HS-5 (cell line): ENCODE results near the gene PPP1R13L.
"Not testable (repeated sequence)": the region's sequence is repeated elsewhere in the genome, so short reads cannot be mapped to it uniquely, and the experiment has no call there.

Source experiments
- DNase-seq: peaks from one replicate; pipeline ENCODE4 v3.0.0-alpha.2; 2012; ENCODE audit warnings: low read depth

PPP1R13L gene

GRCh38 chr19:45404557-45405434 is at the start of gene PPP1R13L:
Gene PPP1R13L (minus strand): TSS chr19:45405069. CDS start chr19:45398318, 6,751 bp downstream.
- peak; percentile 80 for DNase-seq

GRCh38 chr19:45451850-45452387 is 47.0 kb upstream of the PPP1R13L start:
- no peak for DNase-seq

DNA sequence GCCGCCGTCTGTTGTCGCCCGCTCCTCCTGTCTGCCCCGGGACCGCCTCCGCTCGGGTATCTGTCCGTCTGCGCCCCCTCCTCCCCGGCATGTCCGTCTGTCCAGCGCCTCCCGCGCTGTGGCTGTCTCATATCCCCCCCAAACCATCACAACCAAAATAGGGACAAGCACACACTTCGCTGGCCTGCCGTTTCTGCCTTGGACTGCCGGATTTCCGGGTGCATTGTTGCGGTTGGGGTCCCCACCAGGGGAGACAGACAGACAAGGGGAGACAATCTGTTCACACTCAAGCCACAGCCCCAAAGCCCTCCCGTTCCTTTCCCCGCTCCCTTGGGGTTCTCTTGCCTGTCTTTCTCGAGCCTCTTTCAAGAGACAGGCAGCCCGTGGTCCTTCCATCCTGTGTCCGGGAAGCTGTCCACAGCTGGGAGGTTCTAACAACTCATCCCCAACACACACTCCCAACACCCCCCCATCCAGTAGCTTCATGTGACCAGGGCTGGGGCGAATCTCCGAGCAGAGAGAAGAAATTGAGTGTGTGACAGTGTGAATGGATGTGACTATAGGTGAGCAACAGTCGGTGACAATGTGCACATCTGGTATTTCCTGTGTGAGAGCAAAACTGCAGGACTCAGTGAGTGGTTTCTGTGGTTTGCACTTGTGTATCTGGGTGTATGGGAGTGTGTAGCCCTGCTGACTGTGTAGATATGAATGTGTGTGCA is 46.4 kb upstream of the PPP1R13L start:
- DNase-seq, result no peak

DNA sequence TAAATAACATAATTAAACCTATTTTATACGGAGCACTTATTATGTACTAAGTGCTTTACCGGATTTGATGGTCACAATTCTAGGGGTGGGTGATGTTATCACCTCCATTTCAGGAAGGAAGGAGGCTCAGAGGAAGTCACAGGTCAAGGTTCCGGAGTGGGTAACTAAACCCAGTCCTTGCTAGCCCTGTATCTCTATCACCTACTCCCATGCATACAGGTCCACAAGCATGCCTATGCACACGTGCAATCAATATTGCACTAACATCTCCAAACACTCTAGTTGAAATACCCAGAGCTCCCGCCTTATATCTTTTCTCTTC is 45.1 kb upstream of the PPP1R13L start:
- DNase-seq, result no peak

- DNase-seq, result no peak
These were observed 44.0 kb upstream of the PPP1R13L start for GRCh38 chr19:45448887-45449299.

GRCh38 chr19:45448425-45448756 is 43.5 kb upstream of the PPP1R13L start:
- DNase-seq, result no peak

GRCh38 chr19:45446944-45447343 is 42.1 kb upstream of the PPP1R13L start:
- DNase-seq, result no peak

GRCh38 chr19:45446295-45446694 is 41.4 kb upstream of the PPP1R13L start:
- DNase-seq, result no peak

DNA sequence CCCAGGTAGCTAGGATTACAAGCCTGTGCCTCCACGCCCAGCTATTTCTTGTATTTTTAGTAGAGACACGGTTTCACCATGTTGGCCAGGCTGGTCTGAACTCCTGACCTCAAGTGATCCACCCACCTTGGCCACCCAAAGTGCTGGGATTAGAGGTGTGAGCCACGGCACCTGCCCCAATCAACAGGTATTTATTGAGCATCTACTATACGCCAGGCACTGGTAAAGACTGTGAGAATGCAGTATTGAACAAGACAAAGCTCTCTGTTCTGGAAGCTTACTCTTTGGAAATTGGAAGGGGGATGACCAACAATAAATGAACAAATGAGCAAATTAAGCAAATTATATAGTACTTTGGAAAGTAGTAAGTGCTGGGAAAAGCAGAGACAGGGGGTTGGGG is 40.3 kb upstream of the PPP1R13L start:
- no peak for DNase-seq

DNA sequence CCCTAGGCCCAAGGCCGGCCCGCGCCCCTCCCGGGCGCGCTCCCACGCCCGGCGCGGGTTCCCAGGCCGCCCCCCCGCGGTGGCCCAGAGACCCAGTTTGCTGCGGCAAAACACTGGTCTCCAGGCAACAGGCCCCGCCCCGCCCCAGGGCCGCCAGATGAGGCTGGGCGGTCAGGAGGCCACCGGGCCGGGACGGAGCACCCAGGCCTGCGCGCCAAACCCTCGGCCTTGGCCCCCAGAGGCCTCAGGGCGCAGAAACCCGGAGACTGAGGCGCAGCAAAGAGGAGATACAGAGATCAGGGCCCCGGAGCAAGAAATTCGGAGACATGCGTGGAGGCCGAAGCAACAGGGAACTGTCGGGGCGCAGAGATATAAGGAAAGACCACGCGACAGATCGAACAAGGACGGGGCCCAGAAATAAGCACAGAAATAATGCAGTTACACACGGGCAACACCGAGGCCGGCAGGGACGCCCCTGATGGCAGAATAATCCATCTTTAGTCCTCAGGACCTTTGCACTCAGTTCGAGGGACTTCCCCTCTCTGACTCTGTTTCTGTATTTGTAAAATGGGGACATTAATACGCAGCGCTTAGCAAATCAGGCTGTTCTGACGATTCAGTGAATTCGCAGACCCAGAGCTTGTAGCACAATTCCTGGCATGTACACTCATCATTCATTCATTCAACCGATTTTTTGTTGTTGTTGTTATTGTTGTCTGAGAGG is 39.6 kb upstream of the PPP1R13L start:
- DNase-seq, result no peak

GRCh38 chr19:45443462-45444317 is 38.8 kb upstream of the PPP1R13L start:
- peak; percentile 70 for DNase-seq

DNA sequence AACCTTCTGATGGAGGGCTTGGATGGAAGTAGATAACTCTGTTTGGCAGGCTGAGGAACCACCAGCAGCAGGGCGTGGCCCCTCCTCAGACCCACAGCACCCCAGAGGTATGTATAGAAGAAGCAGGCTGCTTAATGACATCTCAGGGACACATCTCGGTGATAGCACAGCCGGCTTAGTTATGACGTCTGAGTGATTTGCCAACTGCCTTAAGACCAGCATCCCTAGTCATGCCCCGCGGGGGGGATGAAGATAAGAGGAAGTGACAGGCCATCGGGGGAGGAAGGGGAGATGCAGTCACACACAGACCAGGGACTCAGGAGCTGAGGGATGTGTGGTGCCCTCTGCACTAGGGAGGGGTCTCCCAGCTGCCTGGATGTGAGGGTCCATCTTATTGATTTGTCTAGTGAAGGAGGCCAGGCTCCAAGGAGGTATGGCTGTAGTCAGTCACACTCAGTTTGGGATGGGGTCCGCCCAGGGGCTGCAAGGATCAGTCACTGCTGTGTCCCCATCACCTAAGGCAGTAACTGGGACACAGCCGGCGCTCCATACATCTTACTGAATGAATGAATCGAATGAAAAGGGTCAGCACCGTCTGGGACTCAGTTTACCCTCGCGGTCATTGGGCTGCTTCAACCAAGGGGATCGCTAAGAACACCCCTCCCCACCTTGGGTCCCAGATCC is 38.1 kb upstream of the PPP1R13L start:
- DNase-seq, result no peak

DNA sequence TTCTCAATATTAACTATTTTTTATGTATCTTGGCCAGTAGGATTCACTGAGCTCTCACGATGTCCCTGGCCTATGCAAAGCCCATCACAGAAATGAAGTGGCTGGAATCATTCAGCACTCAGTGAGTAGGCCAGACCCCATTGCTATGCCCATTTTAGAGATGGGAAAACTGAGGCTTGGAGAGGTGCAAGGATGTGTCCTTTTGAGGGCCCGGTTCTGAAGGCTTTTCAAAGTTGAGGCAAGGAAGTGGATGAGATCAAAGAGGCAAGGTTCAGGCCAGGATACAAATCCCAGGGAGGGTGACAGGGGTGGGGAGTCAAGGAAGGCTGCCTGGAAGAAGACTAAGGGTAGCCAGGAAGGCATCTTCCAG is 37.5 kb upstream of the PPP1R13L start:
- DNase-seq, result no peak

- no peak for DNase-seq
These were observed 36.2 kb upstream of the PPP1R13L start for GRCh38 chr19:45440873-45441654.

DNA sequence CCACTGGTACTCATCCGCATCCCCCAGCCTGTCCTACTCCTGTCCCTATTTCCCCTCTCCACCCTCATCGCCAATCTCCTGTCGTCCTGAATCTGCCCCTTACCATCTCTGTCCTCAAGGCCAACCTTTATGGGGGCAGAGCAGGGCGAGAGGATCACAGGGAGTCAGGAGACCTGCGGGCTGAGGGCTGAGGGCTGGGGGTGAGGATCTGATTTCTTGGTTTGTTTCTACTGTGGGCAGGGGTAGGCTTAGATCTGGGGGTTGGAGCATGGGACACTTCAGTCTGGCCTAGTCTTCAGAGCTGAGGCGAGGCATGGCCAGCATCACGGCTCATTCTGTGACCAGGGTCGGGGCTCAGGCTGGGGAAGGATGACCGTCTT is 35.4 kb upstream of the PPP1R13L start:
- no peak for DNase-seq

DNA sequence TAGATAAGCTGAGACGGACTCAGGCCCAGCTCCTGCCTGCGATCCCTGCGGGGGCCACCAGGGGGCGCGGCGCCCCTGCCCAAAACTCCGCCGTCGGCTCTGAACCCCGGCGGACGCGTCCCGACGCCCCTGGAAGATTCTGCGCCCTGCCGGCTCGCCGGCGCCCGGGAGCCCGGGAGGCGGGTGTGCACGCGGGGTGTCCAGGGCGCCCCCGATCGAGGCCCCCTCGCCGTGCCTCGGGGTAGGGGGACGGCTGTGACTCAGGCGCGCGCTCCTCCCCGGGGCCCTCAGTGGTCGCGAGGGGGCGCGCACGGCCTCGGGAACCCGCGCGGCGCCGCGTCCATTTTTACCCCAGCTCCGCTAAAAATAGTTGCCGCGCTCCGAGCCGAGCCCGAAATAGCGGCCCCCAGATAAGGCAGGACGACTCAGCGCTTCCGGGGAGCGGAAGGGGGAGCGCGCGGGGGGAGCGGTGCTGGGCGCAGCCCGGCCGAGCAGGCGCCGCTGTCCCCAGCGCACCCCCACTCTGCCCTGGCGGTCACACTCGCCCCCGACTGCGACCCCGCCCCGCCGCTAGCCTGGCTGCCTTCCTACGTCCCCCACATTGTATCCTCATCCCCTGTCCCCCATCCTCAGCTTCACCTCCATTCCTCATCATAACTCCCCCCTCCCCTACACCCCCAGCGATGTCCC is 34.8 kb upstream of the PPP1R13L start:
- DNase-seq, result no peak

GRCh38 chr19:45439190-45439568 is 34.3 kb upstream of the PPP1R13L start:
- DNase-seq, result no peak

GRCh38 chr19:45437328-45437727 is 32.5 kb upstream of the PPP1R13L start:
- no peak for DNase-seq

DNA sequence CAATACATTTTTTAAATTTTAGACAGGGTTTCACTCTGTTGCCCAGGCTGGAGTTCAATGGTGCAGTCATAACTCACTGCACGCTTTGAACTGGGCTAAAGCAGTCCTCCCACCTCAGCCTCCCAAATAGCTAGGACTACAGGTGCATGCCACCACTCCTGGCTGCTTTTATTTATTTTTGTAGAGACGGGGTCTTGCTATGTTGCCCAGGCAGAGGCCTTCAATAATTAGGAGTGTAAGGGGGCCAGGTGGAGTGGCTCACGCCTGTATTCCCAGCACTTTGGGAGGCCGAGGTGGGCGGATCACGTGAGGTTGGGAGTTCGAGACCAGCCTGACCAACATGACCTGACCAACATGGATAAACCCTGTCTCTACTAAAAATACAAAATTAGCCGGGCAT is 27.7 kb upstream of the PPP1R13L start:
- not testable (repeated sequence) for DNase-seq

- DNase-seq, result not testable (repeated sequence)
These were observed 26.1 kb upstream of the PPP1R13L start for GRCh38 chr19:45431008-45431407.
